DMS79 (cell line): ENCODE results near the gene DYRK1A.

Experiments
- DNase-seq: peaks from one replicate; lab custom pipeline; 2025; lab: John Stamatoyannopoulos, UW

Gene DYRK1A

GRCh38 chr21:37566790-37567615 lies 200.4 kb downstream of the DYRK1A start:
- no peak for DNase-seq

GRCh38 chr21:37568415-37568814 lies 201.8 kb downstream of the DYRK1A start:
- DNase-seq: no peak

DNA sequence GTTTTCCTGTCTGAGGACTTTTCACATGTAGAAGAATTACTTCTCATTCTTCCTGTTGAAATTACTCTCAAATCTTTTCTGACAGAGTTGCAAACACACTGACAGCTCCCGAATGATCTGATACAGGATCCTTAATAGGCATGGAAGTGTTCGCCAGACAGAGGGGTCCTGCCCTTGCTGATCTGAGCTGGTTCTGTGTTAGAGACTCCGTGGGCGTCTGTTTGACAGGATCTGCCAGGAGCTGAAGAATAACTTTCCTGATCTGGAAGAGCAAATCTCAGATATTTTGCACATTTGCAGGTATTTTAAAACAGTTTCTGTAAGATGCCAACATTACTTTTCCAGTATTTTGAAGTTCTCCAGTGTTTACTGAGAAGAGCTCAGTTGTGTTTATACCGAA lies 202.3 kb downstream of the DYRK1A start:
- DNase-seq: no peak

- DNase-seq: no peak
Measured at GRCh38 chr21:37571442-37571841, 204.9 kb downstream of the DYRK1A start.

DNA sequence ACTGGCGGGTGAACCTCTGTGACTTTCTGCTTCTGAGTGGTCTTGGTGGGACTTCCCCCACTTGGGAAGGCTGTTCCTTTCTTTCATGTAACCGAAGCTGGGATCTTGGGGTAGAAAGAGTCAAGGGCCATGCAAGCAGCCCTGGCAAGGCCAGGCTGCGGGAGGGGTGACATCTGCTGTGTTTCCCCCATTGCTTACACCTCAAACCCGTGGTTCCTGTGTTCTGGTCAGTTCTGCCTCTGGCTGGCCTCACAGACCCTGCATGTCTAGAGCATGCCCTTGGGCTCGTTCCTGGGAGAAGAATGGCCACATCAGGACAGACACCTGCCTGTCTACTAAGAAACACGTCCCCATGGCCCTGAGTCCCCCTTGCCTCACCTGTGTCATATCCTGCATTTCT lies 207.7 kb downstream of the DYRK1A start:
- DNase-seq: no peak

DNA sequence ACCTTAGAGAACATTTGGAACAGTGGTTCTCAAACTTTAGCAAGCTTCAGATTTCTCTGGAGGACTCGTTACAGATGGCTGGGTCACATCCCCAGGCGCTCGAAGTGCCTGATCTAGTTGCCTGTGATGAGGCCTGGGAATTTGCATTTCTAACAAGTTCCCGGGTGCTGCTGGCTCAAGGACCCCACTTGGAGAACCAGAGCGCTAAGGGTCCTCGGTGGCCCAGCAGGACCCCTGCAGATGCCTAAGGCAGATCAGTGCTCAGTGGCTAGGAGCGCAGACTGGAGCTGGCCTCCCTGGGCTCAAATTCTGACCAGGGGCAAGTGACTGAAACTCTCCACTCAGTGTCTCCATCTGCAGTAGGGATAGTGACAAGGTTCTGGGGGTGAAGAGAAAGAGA lies 208.2 kb downstream of the DYRK1A start:
- DNase-seq: no peak

GRCh38 chr21:37575580-37575979 lies 209.0 kb downstream of the DYRK1A start:
- DNase-seq: no peak
